ENCODE measurements around the gene MS4A15.

DNA sequence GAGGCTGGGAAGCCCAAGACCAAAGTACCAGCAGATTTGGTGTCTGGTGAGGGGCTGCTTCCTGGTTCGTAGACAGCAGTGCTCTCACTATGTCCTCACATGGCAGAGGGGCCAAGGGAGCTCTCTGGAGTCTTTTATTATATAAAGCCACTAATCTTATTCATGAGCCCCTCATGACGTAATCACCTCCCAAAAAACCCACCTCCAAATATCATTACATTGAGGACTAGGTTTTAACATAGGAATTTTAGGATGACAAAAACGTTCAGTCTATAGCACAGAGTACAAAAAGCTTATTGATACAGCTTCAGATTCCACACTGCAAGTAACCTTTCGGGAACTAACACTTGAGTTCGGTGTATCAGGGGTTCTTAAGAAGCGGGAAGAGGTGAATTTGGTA lies 36.2 kb upstream of the MS4A15 start:
- no peak for TF ChIP-seq POLR2A (IDR thresholded peaks at IDR 0.05)
- no peak for TF ChIP-seq CTCF (IDR thresholded peaks at IDR 0.05)
